Endothelial cell of umbilical vein (primary cell): ENCODE data around the gene KIF25.

ENCODE experiments used
- CTCF ChIP-seq, 2 donors: IDR thresholded peaks; 1 replicate in 1 of 2; 2 replicates in 1 of 2; pipeline ENCODE4 v1.5.1; 2011; ENCODE audit warnings: low read length in 2 of 2, mild to moderate bottlenecking in 2 of 2, moderate library complexity in 2 of 2, control low read depth in 1 of 2, inconsistent platforms in 1 of 2, low read depth in 1 of 2; ENCODE audit not compliant: insufficient read depth in 1 of 2; ENCODE audit errors: extremely low read depth in 1 of 2
- EZH2 ChIP-seq: IDR thresholded peaks from 2 replicates; pipeline ENCODE4 v1.6.1; 2012; ENCODE audit warnings: borderline replicate concordance, low read depth, mild to moderate bottlenecking, moderate library complexity, low read length, inconsistent platforms; ENCODE audit not compliant: severe bottlenecking
- FOS ChIP-seq: IDR thresholded peaks from 2 replicates; pipeline ENCODE4 v1.6.1; 2011; ENCODE audit warnings: mild to moderate bottlenecking, low read length, moderate library complexity, borderline replicate concordance; ENCODE audit not compliant: insufficient read depth
- GATA2 ChIP-seq: IDR thresholded peaks from 2 replicates; pipeline ENCODE4 v1.7.0; 2011; ENCODE audit warnings: low read depth, mild to moderate bottlenecking, moderate library complexity, mixed read lengths, low read length; ENCODE audit not compliant: insufficient read length, insufficient read depth
- JUN ChIP-seq: IDR thresholded peaks from 2 replicates; pipeline ENCODE4 v1.6.1; 2011; ENCODE audit warnings: borderline replicate concordance, low read depth; ENCODE audit not compliant: insufficient read length, insufficient read depth
- POLR2A ChIP-seq: IDR thresholded peaks from 2 replicates; pipeline ENCODE4 v1.6.1; 2012; ENCODE audit warnings: low read depth, mild to moderate bottlenecking, control low read depth, low read length

- TF ChIP-seq CTCF (IDR thresholded peaks at IDR 0.05; ENCODE audit: extremely low read depth in 1 of 2, insufficient read depth in 1 of 2, low read depth in 1 of 2, low read length in 2 of 2) (no peak), JUN (no peak), POLR2A (no peak), FOS (no peak), GATA2 (no peak), EZH2 (no peak)
Observed at GRCh38 chr6:168033791-168034190, 36.3 kb downstream of the KIF25 start.
